CD4-positive, alpha-beta T cell (primary cell): ENCODE results near the gene PLXNA1. TPM values are rescaled to one million over a fixed set of nuclear protein-coding genes. Genes with fewer than 3 reads are reported as not detected.

ENCODE experiments used
- ATAC-seq: fragments of 200-7000 bp; cut with Tn5 transposase; one replicate; pipeline ENCODE4 v1.10.0; 2022; ENCODE audit warnings: mild to moderate bottlenecking; ENCODE audit not compliant: poor library complexity
- CTCF ChIA-PET: fragments of 350-600 bp; sonication (Branson Sonifier 250); formaldehyde crosslinking; loops from one replicate; lab custom pipeline; 2021; ENCODE audit warnings: antibody characterized with exemption, inconsistent platforms; lab: Charles Lee
- POLR2A ChIA-PET: fragments of 350-600 bp; sonication (Branson Sonifier 250); formaldehyde crosslinking; loops from one replicate; lab custom pipeline; 2021; ENCODE audit warnings: antibody characterized with exemption, inconsistent platforms; lab: Charles Lee
- DNase-seq, 14 experiments: peaks; one replicate each; pipeline ENCODE4 v3.0.0-alpha.2; 2013 to 2020; ENCODE audit warnings: mixed read lengths in 2 of 14
- H3K27ac ChIP-seq, 2 donors: one replicate each; pipeline versions ENCODE4 v1.5.1 to v1.7.0; 2013; ENCODE audit warnings: low read length in 2 of 2, low read depth in 1 of 2, mild to moderate bottlenecking in 1 of 2
- H3K27me3 ChIP-seq, 2 experiments: 1 replicate in 1 of 2; 2 replicates in 1 of 2; pipeline versions ENCODE4 v1.6.1 to v1.7.0; 2013; ENCODE audit warnings: low read length in 2 of 2, control low read depth in 1 of 2, mild to moderate bottlenecking in 1 of 2, moderate library complexity in 1 of 2; ENCODE audit not compliant: insufficient read depth in 2 of 2, control insufficient read depth in 1 of 2
- H3K36me3 ChIP-seq: one replicate; pipeline ENCODE4 v1.6.1; 2013; ENCODE audit warnings: low read length, control low read depth; ENCODE audit not compliant: insufficient read depth
- H3K4me1 ChIP-seq: one replicate; pipeline ENCODE4 v1.6.1; 2013; ENCODE audit warnings: low read length, control low read depth; ENCODE audit not compliant: insufficient read depth
- H3K4me3 ChIP-seq: one replicate; pipeline ENCODE4 v1.5.1; 2013; ENCODE audit warnings: mild to moderate bottlenecking, low read length, moderate library complexity
- H3K9me3 ChIP-seq, 2 experiments: 1 replicate in 1 of 2; 2 replicates in 1 of 2; pipeline versions ENCODE4 v1.6.1 to v1.7.0; 2013; ENCODE audit warnings: low read length in 2 of 2, mild to moderate bottlenecking in 2 of 2, control low read depth in 1 of 2, moderate library complexity in 1 of 2; ENCODE audit not compliant: control insufficient read depth in 1 of 2, insufficient read depth in 1 of 2
- H3K27ac Mint-ChIP-seq: one replicate; pipeline ENCODE4 v1.8.0; 2020; ENCODE audit warnings: mixed read lengths
- H3K27me3 Mint-ChIP-seq: one replicate; pipeline ENCODE4 v1.8.0; 2021; ENCODE audit warnings: mixed read lengths
- H3K36me3 Mint-ChIP-seq: one replicate; pipeline ENCODE4 v1.8.0; 2021; ENCODE audit warnings: low read depth, mixed read lengths
- H3K4me1 Mint-ChIP-seq: one replicate; pipeline ENCODE4 v1.8.0; 2021; ENCODE audit warnings: low read depth, mixed read lengths
- H3K4me3 Mint-ChIP-seq: one replicate; pipeline ENCODE4 v1.8.0; 2020; ENCODE audit warnings: mild to moderate bottlenecking, mixed read lengths
- H3K9me3 Mint-ChIP-seq: one replicate; pipeline ENCODE4 v1.8.0; 2020; ENCODE audit warnings: mixed read lengths
- intact Hi-C, 2 experiments: fragments of 100-400 bp; cut with DNase I in 1 of 2; cut with micrococcal nuclease in 1 of 2; formaldehyde crosslinking; loops; one replicate each; pipeline versions ENCODE4 v1.15.1 to v1.9.0; 2023 to 2025; cut with DNase I, micrococcal nuclease
- total RNA-seq, 174 experiments: library from RNA in 2 of 174; stranded (reverse) in 2 of 174; gene quantifications; one replicate each; pipeline ENCODE4 v1.2.3 and lab custom pipeline; 2021 to 2026
- TF ChIP-seq, protein P1 (sequence below): fragments of 200-600 bp; IDR thresholded peaks from one replicate; pipeline ENCODE4 v1.8.0; 2022; ENCODE audit warnings: antibody characterized with exemption, mild to moderate bottlenecking

Gene PLXNA1
- total RNA-seq, 2 experiments from 2014 or later = 9.8 to 10.6 TPM

- H3K4me3 Mint-ChIP-seq = no peak overlapping the region
- POLR2A ChIA-PET = no interaction called here
- no peaks in the 10 kb centered on the region for H3K27me3 Mint-ChIP-seq
Measured at GRCh38 chr3:127031845-127032244, 48.9 kb downstream of the PLXNA1 start.

DNA sequence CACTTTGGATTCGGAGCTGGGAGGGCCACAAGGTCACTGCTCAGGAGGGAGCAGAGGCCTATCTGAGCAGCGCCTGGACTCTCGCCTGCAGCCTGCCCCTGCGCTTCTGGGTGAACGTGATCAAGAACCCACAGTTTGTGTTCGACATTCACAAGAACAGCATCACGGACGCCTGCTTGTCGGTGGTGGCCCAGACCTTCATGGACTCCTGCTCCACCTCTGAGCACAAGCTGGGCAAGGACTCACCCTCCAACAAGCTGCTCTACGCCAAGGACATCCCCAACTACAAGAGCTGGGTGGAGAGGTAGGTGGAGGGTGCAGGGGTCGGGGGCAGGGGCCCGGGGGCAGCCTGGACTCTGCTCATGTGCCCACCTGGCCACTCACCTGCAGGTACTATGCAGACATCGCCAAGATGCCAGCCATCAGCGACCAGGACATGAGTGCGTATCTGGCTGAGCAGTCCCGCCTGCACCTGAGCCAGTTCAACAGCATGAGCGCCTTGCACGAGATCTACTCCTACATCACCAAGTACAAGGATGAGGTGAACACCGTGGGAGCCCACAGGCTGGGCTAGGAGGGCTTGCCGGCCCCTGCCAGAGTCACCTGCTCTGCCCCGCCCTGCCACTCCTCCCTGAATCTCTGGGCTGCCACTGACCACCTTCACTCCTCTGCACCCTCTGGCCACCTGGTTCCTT is 49.5 kb downstream of the PLXNA1 start:
- H3K9me3 ChIP-seq = no peaks in the 10 kb centered on the region
- no peaks in the 10 kb centered on the region for H3K27me3 ChIP-seq
- H3K4me1 ChIP-seq = no peaks in the 10 kb centered on the region
- H3K27ac ChIP-seq = no peak overlapping the region
- Mint-ChIP-seq H3K27ac (no peak overlapping the region), H3K27me3 (no peaks in the 10 kb centered on the region), H3K9me3 (no peaks in the 10 kb centered on the region), H3K4me3 (no peak overlapping the region), H3K4me1 (no peaks in the 10 kb centered on the region), H3K36me3 (peaks cover 11% of the 10 kb centered on the region)
- ATAC-seq (no peak), DNase-seq (no peak)
- TF ChIP-seq, protein P1, sequence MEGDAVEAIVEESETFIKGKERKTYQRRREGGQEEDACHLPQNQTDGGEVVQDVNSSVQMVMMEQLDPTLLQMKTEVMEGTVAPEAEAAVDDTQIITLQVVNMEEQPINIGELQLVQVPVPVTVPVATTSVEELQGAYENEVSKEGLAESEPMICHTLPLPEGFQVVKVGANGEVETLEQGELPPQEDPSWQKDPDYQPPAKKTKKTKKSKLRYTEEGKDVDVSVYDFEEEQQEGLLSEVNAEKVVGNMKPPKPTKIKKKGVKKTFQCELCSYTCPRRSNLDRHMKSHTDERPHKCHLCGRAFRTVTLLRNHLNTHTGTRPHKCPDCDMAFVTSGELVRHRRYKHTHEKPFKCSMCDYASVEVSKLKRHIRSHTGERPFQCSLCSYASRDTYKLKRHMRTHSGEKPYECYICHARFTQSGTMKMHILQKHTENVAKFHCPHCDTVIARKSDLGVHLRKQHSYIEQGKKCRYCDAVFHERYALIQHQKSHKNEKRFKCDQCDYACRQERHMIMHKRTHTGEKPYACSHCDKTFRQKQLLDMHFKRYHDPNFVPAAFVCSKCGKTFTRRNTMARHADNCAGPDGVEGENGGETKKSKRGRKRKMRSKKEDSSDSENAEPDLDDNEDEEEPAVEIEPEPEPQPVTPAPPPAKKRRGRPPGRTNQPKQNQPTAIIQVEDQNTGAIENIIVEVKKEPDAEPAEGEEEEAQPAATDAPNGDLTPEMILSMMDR = no peak
- peaks cover 11% of the 10 kb centered on the region for H3K36me3 ChIP-seq
- ChIA-PET CTCF (no interaction called here), POLR2A (no interaction called here)
- H3K4me3 ChIP-seq = no peak overlapping the region
- intact Hi-C loops = no loop called here

More at GRCh38 chr3:127031845-127032244, 48.9 kb downstream of the PLXNA1 start:
- ATAC-seq (no peak), DNase-seq (no peak)
- no peaks in the 10 kb centered on the region for H3K4me1 ChIP-seq
- H3K9me3 ChIP-seq = no peaks in the 10 kb centered on the region
- no peak overlapping the region for H3K27ac ChIP-seq
- no peak overlapping the region for H3K4me3 ChIP-seq
- H3K27me3 ChIP-seq = no peaks in the 10 kb centered on the region
- peaks cover 15% of the 10 kb centered on the region for H3K36me3 Mint-ChIP-seq
- H3K36me3 ChIP-seq = peaks cover 11% of the 10 kb centered on the region
- H3K9me3 Mint-ChIP-seq = no peaks in the 10 kb centered on the region
- TF ChIP-seq, protein P1 = no peak
- no peak overlapping the region for H3K27ac Mint-ChIP-seq
- intact Hi-C loops = no loop called here
- CTCF ChIA-PET = no interaction called here
- no peaks in the 10 kb centered on the region for H3K4me1 Mint-ChIP-seq

Other genes starting within 250 kb of the PLXNA1 start
- gene PRR23E, start 210.0 kb downstream of the PLXNA1 start, total RNA-seq = not detected